Spleen (tissue), 11 donors: ENCODE results near the gene EPN3. TPM values are rescaled to one million over a fixed set of nuclear protein-coding genes. Genes with fewer than 3 reads are reported as not detected.

ENCODE experiments used
- DNase-seq: peaks from one replicate; pipeline ENCODE4 v3.0.0-alpha.2; 2020
- H3K27ac ChIP-seq, 8 donors: fragments of 200-600 bp; sonication (generic) in 7 of 8; 1 replicate in 4 of 8; 2 replicates in 4 of 8; pipeline versions ENCODE4 v1.5.0 to v1.8.0; 2016 to 2021; ENCODE audit warnings: inconsistent platforms in 4 of 8, mild to moderate bottlenecking in 4 of 8, moderate library complexity in 1 of 8
- H3K27me3 ChIP-seq, 7 donors: fragments of 200-600 bp; sonication (generic) in 6 of 7; replicated peaks in 1 of 7; 1 replicate in 4 of 7; 2 replicates in 3 of 7; pipeline versions ENCODE4 v1.5.0 to v1.8.0; 2016 to 2021; ENCODE audit warnings: inconsistent platforms in 3 of 7, mild to moderate bottlenecking in 1 of 7
- H3K36me3 ChIP-seq, 6 donors: fragments of 200-600 bp; sonication (generic) in 5 of 6; 1 replicate in 4 of 6; 2 replicates in 2 of 6; pipeline versions ENCODE4 v1.5.0 to v1.8.0; 2016 to 2021; ENCODE audit warnings: inconsistent platforms in 2 of 6
- H3K4me1 ChIP-seq, 6 donors: fragments of 200-600 bp; sonication (generic) in 5 of 6; 1 replicate in 3 of 6; 2 replicates in 3 of 6; pipeline versions ENCODE4 v1.5.0 to v1.8.0; 2016 to 2021; ENCODE audit warnings: inconsistent platforms in 3 of 6
- H3K4me3 ChIP-seq, 8 donors: fragments of 200-600 bp; sonication (generic) in 7 of 8; 1 replicate in 4 of 8; 2 replicates in 4 of 8; pipeline versions ENCODE4 v1.5.0 to v1.8.0; 2016 to 2021; ENCODE audit warnings: inconsistent platforms in 4 of 8, mild to moderate bottlenecking in 4 of 8, moderate library complexity in 2 of 8
- H3K9me3 ChIP-seq, 8 donors: fragments of 200-600 bp; sonication (generic) in 7 of 8; 1 replicate in 4 of 8; 2 replicates in 4 of 8; pipeline versions ENCODE4 v1.5.0 to v1.8.0; 2016 to 2021; ENCODE audit warnings: inconsistent platforms in 4 of 8
- POLR2A ChIP-seq, 3 donors: fragments of 450-650 bp; IDR thresholded peaks; one replicate each; pipeline ENCODE4 v1.5.1; 2017; ENCODE audit warnings: antibody characterized with exemption in 3 of 3, mild to moderate bottlenecking in 1 of 3
- POLR2AphosphoS5 ChIP-seq, 3 donors: sonication (generic); formaldehyde crosslinking; IDR thresholded peaks; one replicate each; pipeline ENCODE4 v1.5.1; 2017; ENCODE audit warnings: antibody characterized with exemption in 3 of 3
- WGBS, 5 donors: extraction: QIAGEN DNeasy Blood & Tissue Kit in 3 of 5; methylation state at CpG; one replicate each; pipeline versions ENCODE4 v1.1.5 to v1.1.7; 2013 to 2018; 5-methylcytosine and 5-hydroxymethylcytosine counted together
- intact Hi-C: fragments of 100-400 bp; cut with DNase I; formaldehyde crosslinking; loops from one replicate; pipeline ENCODE4 v1.15.0; 2023; ENCODE audit warnings: low total_unique reads
- polyA plus RNA-seq, 3 donors: library from polyadenylated mRNA; stranded (reverse); fragments of 200-250 nt; gene quantifications; one replicate each; pipeline ENCODE4 v1.2.1, GENCODE V29; 2013
- total RNA-seq, 7 donors: library from RNA; depleted of rRNA in 3 of 7; stranded (reverse); fragments of >200 nt in 3 of 7; fragmentation: NEBNext Ultra II Directional in 4 of 7; extraction: Animal tissue kit (Norgen Biotek cat#: 25700) in 4 of 7; gene quantifications; one replicate each; pipeline versions ENCODE4 v1.1.0 to v1.2.1, GENCODE V29; 2016 to 2021
- TF ChIP-seq, protein P1 (sequence below), 11 experiments: fragments of 200-600 bp in 7 of 11; fragments of 450-650 bp in 4 of 11; sonication (generic) in 4 of 11; IDR thresholded peaks in 8 of 11; conservative IDR thresholded peaks in 3 of 11; 1 replicate in 7 of 11; 2 replicates in 4 of 11; pipeline versions ENCODE4 v1.4.0 to v1.8.0; 2016 to 2021; ENCODE audit warnings: antibody characterized with exemption in 11 of 11, inconsistent platforms in 4 of 11, mild to moderate bottlenecking in 1 of 11
- donor health status: healthy with polysubstance abuse.
- donor health status: DM: no; HTN: no; CAD: no; lungs with moderate emphysema.
- donor health status: DM: no; HTN: no; CAD: no.
- donor health status: Bipolar disorder and iron deficiency.
- donor health status: healthy.
- donor health status: DM: no; HTN: no; CAD: no.
- donor health status: DM: yes; HTN: yes; CAD: no.

The EPN3 gene
- total and polyA plus RNA-seq, 10 donors: 0.02 to 0.16 TPM; not detected in 8

DNA sequence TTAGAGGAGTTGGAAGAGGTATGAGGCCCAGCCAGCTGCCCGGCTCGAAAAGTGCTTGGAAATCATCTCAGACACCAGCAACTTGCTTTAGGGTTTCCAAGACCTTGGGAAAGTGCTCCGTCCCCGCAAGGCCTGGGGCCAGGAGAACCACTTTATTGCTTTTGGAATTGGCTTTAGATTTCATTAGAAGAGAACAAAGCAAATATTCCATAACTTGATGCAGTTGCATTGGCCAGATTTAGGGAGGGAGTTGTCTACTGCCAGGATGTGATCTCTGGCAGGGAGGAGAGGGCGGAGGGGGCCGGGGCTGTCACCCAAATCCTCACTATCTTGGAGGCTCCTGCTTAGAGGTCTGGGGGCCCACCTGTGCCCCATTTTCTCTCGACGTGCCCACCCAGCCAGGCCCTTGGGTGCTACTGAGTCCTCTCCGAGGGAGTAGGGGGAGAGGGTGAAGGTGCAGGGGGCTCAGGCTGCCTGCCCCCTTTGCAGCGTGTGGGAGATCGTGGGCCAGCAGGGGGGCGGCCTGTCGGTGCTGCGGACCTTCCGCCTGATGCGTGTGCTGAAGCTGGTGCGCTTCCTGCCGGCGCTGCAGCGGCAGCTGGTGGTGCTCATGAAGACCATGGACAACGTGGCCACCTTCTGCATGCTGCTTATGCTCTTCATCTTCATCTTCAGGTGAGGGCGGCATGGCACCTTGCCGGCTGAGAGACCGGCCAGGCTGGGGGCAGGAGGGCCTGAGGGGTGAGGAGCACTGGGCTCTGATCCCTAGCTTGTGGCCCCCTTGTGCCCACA is 58.6 kb downstream of the EPN3 start:
- DNase-seq: no peak
- WGBS, 5 donors: 92 to 96% (median 94%) methylated on average over 15 to 24 of the region's 24 CpGs

DNA sequence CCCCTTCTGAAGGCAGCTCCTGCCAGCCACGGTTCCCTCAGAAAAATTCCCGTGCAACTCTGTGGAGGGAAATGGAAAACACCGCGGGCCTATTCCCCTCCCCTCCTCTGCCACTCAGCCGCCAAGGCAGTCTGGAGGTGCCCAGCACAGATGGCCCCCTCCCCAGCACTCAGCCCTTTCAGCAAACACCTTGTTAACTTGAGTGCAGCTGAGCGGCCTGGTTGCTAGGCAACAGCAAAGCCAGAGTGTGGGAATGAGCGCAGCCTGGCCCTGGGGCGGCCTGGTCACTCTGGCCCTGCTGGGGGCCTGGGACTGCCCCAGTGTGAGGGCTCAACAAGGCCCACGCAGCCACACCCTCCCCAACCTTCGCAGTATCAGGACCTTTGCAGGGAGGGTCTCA is 60.8 kb downstream of the EPN3 start:
- Histone ChIP-seq H3K4me3 (no peak overlapping the region), H3K4me1 (peaks cover 0 to 22% (median 11%) of the 10 kb centered on the region in 6 donors), H3K9me3 (no peaks in the 10 kb centered on the region), H3K36me3 (no peaks in the 10 kb centered on the region), H3K27me3 (peaks cover 0 to 5% (median 0%) of the 10 kb centered on the region in 7 donors), H3K27ac (no peak overlapping the region)
- no peak for DNase-seq
- intact Hi-C loops: no loop called here
- 51 to 73% (median 66%) methylated on average over 7 to 10 of the region's 10 CpGs for WGBS, 5 donors
- TF ChIP-seq POLR2A (IDR thresholded peaks at IDR 0.05) (no peak), POLR2AphosphoS5 (IDR thresholded peaks at IDR 0.05) (no peak)
- TF ChIP-seq, protein P1, sequence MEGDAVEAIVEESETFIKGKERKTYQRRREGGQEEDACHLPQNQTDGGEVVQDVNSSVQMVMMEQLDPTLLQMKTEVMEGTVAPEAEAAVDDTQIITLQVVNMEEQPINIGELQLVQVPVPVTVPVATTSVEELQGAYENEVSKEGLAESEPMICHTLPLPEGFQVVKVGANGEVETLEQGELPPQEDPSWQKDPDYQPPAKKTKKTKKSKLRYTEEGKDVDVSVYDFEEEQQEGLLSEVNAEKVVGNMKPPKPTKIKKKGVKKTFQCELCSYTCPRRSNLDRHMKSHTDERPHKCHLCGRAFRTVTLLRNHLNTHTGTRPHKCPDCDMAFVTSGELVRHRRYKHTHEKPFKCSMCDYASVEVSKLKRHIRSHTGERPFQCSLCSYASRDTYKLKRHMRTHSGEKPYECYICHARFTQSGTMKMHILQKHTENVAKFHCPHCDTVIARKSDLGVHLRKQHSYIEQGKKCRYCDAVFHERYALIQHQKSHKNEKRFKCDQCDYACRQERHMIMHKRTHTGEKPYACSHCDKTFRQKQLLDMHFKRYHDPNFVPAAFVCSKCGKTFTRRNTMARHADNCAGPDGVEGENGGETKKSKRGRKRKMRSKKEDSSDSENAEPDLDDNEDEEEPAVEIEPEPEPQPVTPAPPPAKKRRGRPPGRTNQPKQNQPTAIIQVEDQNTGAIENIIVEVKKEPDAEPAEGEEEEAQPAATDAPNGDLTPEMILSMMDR (IDR thresholded peaks at IDR 0.05 in 8 of 11, conservative IDR thresholded peaks at IDR 0.05 in 3 of 11): no peak

More for the DNA sequence above, 58.6 kb downstream of the EPN3 start:
- H3K36me3 ChIP-seq: no peaks in the 10 kb centered on the region
- no peak overlapping the region for H3K27ac ChIP-seq
- H3K27me3 ChIP-seq: peaks cover 0 to 2% (median 0%) of the 10 kb centered on the region in 7 donors
- intact Hi-C loops: no loop called here
- TF ChIP-seq POLR2AphosphoS5 (IDR thresholded peaks at IDR 0.05) (no peak), POLR2A (IDR thresholded peaks at IDR 0.05) (no peak)
- TF ChIP-seq, protein P1 (IDR thresholded peaks at IDR 0.05 in 8 of 11, conservative IDR thresholded peaks at IDR 0.05 in 3 of 11): no peak
- no peak overlapping the region for H3K4me3 ChIP-seq
- peaks cover 0 to 22% (median 11%) of the 10 kb centered on the region in 6 donors for H3K4me1 ChIP-seq
- no peaks in the 10 kb centered on the region for H3K9me3 ChIP-seq

Other genes with a start within 250 kb of the EPN3 start
- 10 to 100 TPM; 17.9 to 27.3 (median 23.3) TPM for gene XYLT2, start 186.6 kb upstream of the EPN3 start, total RNA-seq
- gene XYLT2, start 186.6 kb upstream of the EPN3 start, polyA plus RNA-seq: 10 to 100 TPM; 10.0 to 19.1 (median 14.2) TPM
- gene MRPL27, start 159.6 kb upstream of the EPN3 start, total RNA-seq: 10 to 100 TPM; 26.4 to 40.7 (median 34.0) TPM
- gene MRPL27, start 159.6 kb upstream of the EPN3 start, polyA plus RNA-seq: 100 to 1,000 TPM in 1 of 3 donors, 10 to 100 TPM in 2; 85.3 to 102 (median 92.8) TPM
- gene EME1, start 159.5 kb upstream of the EPN3 start, total RNA-seq: 1 to 10 TPM in 6 of 7 donors, under 1 TPM in 1; 0.66 to 3.6 (median 1.9) TPM
- gene EME1, start 159.5 kb upstream of the EPN3 start, polyA plus RNA-seq: 1 to 10 TPM; 1.1 to 3.0 (median 1.9) TPM
- 10 to 100 TPM; 38.9 to 71.3 (median 47.0) TPM for gene LRRC59, start 135.2 kb upstream of the EPN3 start, total RNA-seq
- gene LRRC59, start 135.2 kb upstream of the EPN3 start, polyA plus RNA-seq: 10 to 100 TPM; 12.5 to 23.6 (median 18.8) TPM
- gene ACSF2, start 106.5 kb upstream of the EPN3 start, total RNA-seq: 10 to 100 TPM; 28.3 to 48.6 (median 41.9) TPM
- gene ACSF2, start 106.5 kb upstream of the EPN3 start, polyA plus RNA-seq: 10 to 100 TPM; 21.7 to 50.0 (median 36.3) TPM
- under 1 TPM in 1 of 7 donors, not detected in 6; 0.39 TPM for gene CHAD, start 63.9 kb upstream of the EPN3 start, total RNA-seq
- not detected for gene CHAD, start 63.9 kb upstream of the EPN3 start, polyA plus RNA-seq
- 10 to 100 TPM; 24.4 to 56.2 (median 39.4) TPM for gene RSAD1, start 53.9 kb upstream of the EPN3 start, total RNA-seq
- gene RSAD1, start 53.9 kb upstream of the EPN3 start, polyA plus RNA-seq: 10 to 100 TPM; 24.1 to 35.0 (median 30.7) TPM
- gene MYCBPAP, start 24.3 kb upstream of the EPN3 start, total RNA-seq: 1 to 10 TPM in 3 of 7 donors, under 1 TPM in 4; 0.54 to 2.8 (median 0.98) TPM
- gene MYCBPAP, start 24.3 kb upstream of the EPN3 start, polyA plus RNA-seq: under 1 TPM; 0.15 to 0.18 (median 0.16) TPM
- gene SPATA20, start 14.4 kb downstream of the EPN3 start, total RNA-seq: 100 to 1,000 TPM in 1 of 7 donors, 10 to 100 TPM in 6; 32.8 to 128 (median 57.5) TPM
- 10 to 100 TPM; 14.9 to 74.8 (median 27.5) TPM for gene SPATA20, start 14.4 kb downstream of the EPN3 start, polyA plus RNA-seq
- 1 to 10 TPM in 1 of 7 donors, under 1 TPM in 5, not detected in 1; 0.07 to 1.3 (median 0.25) TPM for gene CACNA1G, start 28.0 kb downstream of the EPN3 start, total RNA-seq
- gene CACNA1G, start 28.0 kb downstream of the EPN3 start, polyA plus RNA-seq: under 1 TPM; 0.02 to 0.03 (median 0.03) TPM
- 10 to 100 TPM; 28.4 to 37.1 (median 32.0) TPM for gene ABCC3, start 102.1 kb downstream of the EPN3 start, total RNA-seq
- gene ABCC3, start 102.1 kb downstream of the EPN3 start, polyA plus RNA-seq: 10 to 100 TPM in 2 of 3 donors, 1 to 10 TPM in 1; 8.6 to 16.6 (median 15.2) TPM
- 10 to 100 TPM; 33.5 to 54.6 (median 47.1) TPM for gene ANKRD40, start 175.2 kb downstream of the EPN3 start, total RNA-seq
- 10 to 100 TPM in 1 of 3 donors, 1 to 10 TPM in 2; 6.8 to 16.5 (median 7.2) TPM for gene ANKRD40, start 175.2 kb downstream of the EPN3 start, polyA plus RNA-seq
- 100 to 1,000 TPM; 121 to 223 (median 153) TPM for gene LUC7L3, start 186.9 kb downstream of the EPN3 start, total RNA-seq
- 100 to 1,000 TPM in 2 of 3 donors, 10 to 100 TPM in 1; 91.2 to 141 (median 103) TPM for gene LUC7L3, start 186.9 kb downstream of the EPN3 start, polyA plus RNA-seq
- gene ANKRD40CL, start 234.8 kb downstream of the EPN3 start, total RNA-seq: not detected
- not detected for gene ANKRD40CL, start 234.8 kb downstream of the EPN3 start, polyA plus RNA-seq